K562 (cell line): ENCODE measurements around the gene MARS1. TPM values are rescaled to one million over a fixed set of nuclear protein-coding genes. Genes with fewer than 3 reads are reported as not detected.

Source experiments
- BHLHE40 ChIP-seq: IDR thresholded peaks from 2 replicates; pipeline ENCODE4 v1.6.1; 2011; ENCODE audit warnings: low read length, improper control_type of control experiment
- DPF2 ChIP-seq: fragments of 450-650 bp; IDR thresholded peaks from 2 replicates; pipeline ENCODE4 v1.6.1; 2016
- HMGN3 ChIP-seq: IDR thresholded peaks from 2 replicates; pipeline ENCODE4 v1.6.1; 2011; ENCODE audit warnings: borderline replicate concordance, low read depth, mild to moderate bottlenecking, mixed read lengths, low read length; ENCODE audit not compliant: insufficient read length; ENCODE audit errors: extremely low read depth
- MAFK ChIP-seq: IDR thresholded peaks from 2 replicates; pipeline ENCODE4 v1.6.1; 2011; ENCODE audit warnings: low read length, improper control_type of control experiment
- MTA1 ChIP-seq: fragments of 450-650 bp; IDR thresholded peaks from 2 replicates; pipeline ENCODE4 v1.6.1; 2017; ENCODE audit warnings: borderline replicate concordance
- POLR2A ChIP-seq: fragments of 450-650 bp; conservative IDR thresholded peaks from 2 replicates; pipeline ENCODE4 v1.6.1; 2016
- RFX7 ChIP-seq: fragments of 250-450 bp; sonication (Bioruptor Pico); IDR thresholded peaks from 2 replicates; pipeline ENCODE4 v1.5.1; 2021; ENCODE audit warnings: mild to moderate bottlenecking
- SIRT6 ChIP-seq: IDR thresholded peaks from one replicate; pipeline ENCODE4 v1.6.1; 2012; ENCODE audit warnings: low read depth, mild to moderate bottlenecking, control low read depth, inconsistent platforms, low read length, moderate library complexity
- SRSF1 ChIP-seq: fragments of 200-400 bp; formaldehyde crosslinking; IDR thresholded peaks from 2 replicates; pipeline ENCODE4 v1.6.1; 2017; ENCODE audit warnings: mild to moderate bottlenecking, low read depth, low read length, moderate library complexity
- TARDBP ChIP-seq: fragments of 450-650 bp; IDR thresholded peaks from 2 replicates; pipeline ENCODE4 v1.6.1; 2016
- ZFP1 ChIP-seq: fragments of 450-650 bp; formaldehyde crosslinking; IDR thresholded peaks from 2 replicates; pipeline ENCODE4 v1.4.0; 2020; ENCODE audit warnings: mild to moderate bottlenecking, mixed read lengths
- ZNF224 ChIP-seq: sonication (generic); formaldehyde crosslinking; IDR thresholded peaks from 2 replicates; pipeline ENCODE4 v1.8.0; 2022; ENCODE audit warnings: mild to moderate bottlenecking, missing genetic modification reagents
- ZNF57 ChIP-seq: fragments of 450-650 bp; formaldehyde crosslinking; IDR thresholded peaks from 2 replicates; pipeline ENCODE4 v1.4.0; 2020; ENCODE audit warnings: mild to moderate bottlenecking, moderate library complexity
- ZNF764 ChIP-seq: fragments of 250-450 bp; sonication (Bioruptor Pico); IDR thresholded peaks from 2 replicates; pipeline ENCODE4 v1.4.0; 2020; ENCODE audit warnings: low read depth, mild to moderate bottlenecking, moderate library complexity
- polyA plus RNA-seq, 8 experiments: library from polyadenylated mRNA; depleted of rRNA in 4 of 8; stranded (reverse) in 5 of 8; unstranded in 3 of 8; fragments of >200 nt; fragmentation: Nextera tagmentation in 2 of 8; fragmentation: Illumina TruSeq in 1 of 8; extraction: Ambion mirVana in 2 of 8; extraction: Trizol in 1 of 8; gene quantifications; 2 replicates each; pipeline versions ENCODE4 v1.2.1 to v1.2.3, GENCODE V29; 2011 to 2014; ENCODE audit warnings: inconsistent platforms in 1 of 8, missing spikeins in 1 of 8
- total RNA-seq, 7 experiments: library from RNA; depleted of rRNA in 6 of 7; stranded (reverse); fragments of >200 nt in 6 of 7; fragmentation: Illumina TruSeq in 2 of 7; extraction: Trizol in 2 of 7; gene quantifications; 2 replicates each; pipeline versions ENCODE4 v1.2.1 to v1.2.3, GENCODE V29; 2011 to 2021; ENCODE audit warnings: low replicate concordance in 1 of 7
- TF ChIP-seq, protein P1 (sequence below): fragments of 450-650 bp; formaldehyde crosslinking; conservative IDR thresholded peaks from 2 replicates; pipeline ENCODE4 v1.4.0; 2022; ENCODE audit warnings: mild to moderate bottlenecking, missing genetic modification characterization
- TF ChIP-seq, protein P2 (sequence below): sonication (generic); formaldehyde crosslinking; IDR thresholded peaks from 2 replicates; pipeline ENCODE4 v1.8.1; 2022; ENCODE audit warnings: missing genetic modification reagents
- TF ChIP-seq, protein P3 (sequence below), 2 experiments: IDR thresholded peaks in 1 of 2; conservative IDR thresholded peaks in 1 of 2; 2 replicates each; pipeline ENCODE4 v1.6.1; 2016; ENCODE audit warnings: low read depth in 2 of 2, mild to moderate bottlenecking in 1 of 2, missing compliant biosample characterization in 1 of 2, missing genetic modification characterization in 1 of 2, moderate library complexity in 1 of 2
- TF ChIP-seq, protein P4 (sequence below), 3 experiments: IDR thresholded peaks in 2 of 3; conservative IDR thresholded peaks in 1 of 3; 2 replicates each; pipeline ENCODE4 v1.5.1; 2011 to 2012; ENCODE audit warnings: low read length in 3 of 3, mild to moderate bottlenecking in 3 of 3, control low read depth in 2 of 3, improper control_type of control experiment in 1 of 3, inconsistent platforms in 1 of 3, low read depth in 1 of 3, mixed read lengths in 1 of 3, moderate library complexity in 1 of 3; ENCODE audit not compliant: insufficient read depth in 2 of 3
- TF ChIP-seq, protein P5 (sequence below): fragments of 450-650 bp; IDR thresholded peaks from one replicate; pipeline ENCODE4 v1.6.1; 2018; ENCODE audit warnings: mild to moderate bottlenecking, moderate library complexity; ENCODE audit not compliant: partially characterized antibody

The MARS1 gene
- total and polyA plus RNA-seq, 9 of the 15 experiments (the other 6 are each of a cell fraction or from before 2014, with no cell fraction given): 117 to 382 (median 220) TPM

DNA sequence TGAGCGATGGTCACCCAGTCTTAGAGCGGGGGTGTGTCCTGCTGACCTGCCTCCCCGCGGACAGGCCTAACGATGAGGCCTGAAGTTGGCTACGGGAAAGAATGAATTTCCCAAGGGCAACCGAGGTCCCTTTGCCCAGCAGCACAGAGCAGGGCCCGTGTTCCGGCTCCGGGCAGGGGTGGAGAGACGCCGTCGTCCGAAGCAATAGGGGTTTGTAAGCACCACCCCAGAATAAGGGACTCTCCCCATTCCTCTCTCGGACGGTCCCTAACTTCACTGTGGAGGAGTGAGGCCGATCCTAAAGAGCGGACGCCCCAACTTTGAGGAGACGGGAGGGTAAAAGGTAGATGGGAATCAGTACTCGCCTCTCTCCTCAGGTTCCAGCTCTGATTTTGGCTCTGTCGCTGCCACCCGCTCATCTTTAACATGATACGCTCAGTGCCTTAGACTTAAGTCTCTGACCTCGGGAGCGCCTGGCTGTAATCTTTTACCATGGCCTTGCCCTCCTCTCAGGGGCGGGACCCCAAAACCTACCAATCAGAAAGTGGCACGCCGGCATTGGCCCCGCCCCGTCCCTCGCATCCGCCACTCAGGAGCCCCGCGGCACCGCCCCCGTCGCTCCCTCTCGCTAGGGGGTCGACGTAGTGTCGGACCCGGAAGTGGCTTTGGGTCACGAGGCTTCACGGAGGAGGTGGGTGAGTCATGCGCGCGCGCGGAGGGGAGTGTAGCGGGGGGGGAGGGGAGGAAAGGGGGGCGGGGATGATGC lies 32.4 kb downstream of the MARS1 start, which contains the start of gene DDIT3 (continued):
- TF ChIP-seq, protein P1, sequence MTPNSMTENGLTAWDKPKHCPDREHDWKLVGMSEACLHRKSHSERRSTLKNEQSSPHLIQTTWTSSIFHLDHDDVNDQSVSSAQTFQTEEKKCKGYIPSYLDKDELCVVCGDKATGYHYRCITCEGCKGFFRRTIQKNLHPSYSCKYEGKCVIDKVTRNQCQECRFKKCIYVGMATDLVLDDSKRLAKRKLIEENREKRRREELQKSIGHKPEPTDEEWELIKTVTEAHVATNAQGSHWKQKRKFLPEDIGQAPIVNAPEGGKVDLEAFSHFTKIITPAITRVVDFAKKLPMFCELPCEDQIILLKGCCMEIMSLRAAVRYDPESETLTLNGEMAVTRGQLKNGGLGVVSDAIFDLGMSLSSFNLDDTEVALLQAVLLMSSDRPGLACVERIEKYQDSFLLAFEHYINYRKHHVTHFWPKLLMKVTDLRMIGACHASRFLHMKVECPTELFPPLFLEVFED: peak; percentile 32; the same call in 1 of the 2 replicates
- 0 out of 2 replicates have a peak, but pooled peaks have one; percentile 37 for TF ChIP-seq DPF2
- TF ChIP-seq, protein P2, sequence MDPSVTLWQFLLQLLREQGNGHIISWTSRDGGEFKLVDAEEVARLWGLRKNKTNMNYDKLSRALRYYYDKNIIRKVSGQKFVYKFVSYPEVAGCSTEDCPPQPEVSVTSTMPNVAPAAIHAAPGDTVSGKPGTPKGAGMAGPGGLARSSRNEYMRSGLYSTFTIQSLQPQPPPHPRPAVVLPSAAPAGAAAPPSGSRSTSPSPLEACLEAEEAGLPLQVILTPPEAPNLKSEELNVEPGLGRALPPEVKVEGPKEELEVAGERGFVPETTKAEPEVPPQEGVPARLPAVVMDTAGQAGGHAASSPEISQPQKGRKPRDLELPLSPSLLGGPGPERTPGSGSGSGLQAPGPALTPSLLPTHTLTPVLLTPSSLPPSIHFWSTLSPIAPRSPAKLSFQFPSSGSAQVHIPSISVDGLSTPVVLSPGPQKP (CRISPR knock-in tag): no peak
- peak; percentile 95 for TF ChIP-seq HMGN3
- peak; percentile 39 for TF ChIP-seq SIRT6
- no peak for TF ChIP-seq TARDBP
- no peak for TF ChIP-seq ZFP1 (CRISPR knock-in tag)
- TF ChIP-seq, protein P3, sequence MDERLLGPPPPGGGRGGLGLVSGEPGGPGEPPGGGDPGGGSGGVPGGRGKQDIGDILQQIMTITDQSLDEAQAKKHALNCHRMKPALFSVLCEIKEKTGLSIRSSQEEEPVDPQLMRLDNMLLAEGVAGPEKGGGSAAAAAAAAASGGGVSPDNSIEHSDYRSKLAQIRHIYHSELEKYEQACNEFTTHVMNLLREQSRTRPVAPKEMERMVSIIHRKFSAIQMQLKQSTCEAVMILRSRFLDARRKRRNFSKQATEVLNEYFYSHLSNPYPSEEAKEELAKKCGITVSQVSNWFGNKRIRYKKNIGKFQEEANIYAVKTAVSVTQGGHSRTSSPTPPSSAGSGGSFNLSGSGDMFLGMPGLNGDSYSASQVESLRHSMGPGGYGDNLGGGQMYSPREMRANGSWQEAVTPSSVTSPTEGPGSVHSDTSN (CRISPR knock-in tag; IDR thresholded peaks at IDR 0.05; ENCODE audit: low read depth): peak; percentile 35; the same call in 1 of the 2 replicates
- TF ChIP-seq, protein P3 (tag; conservative IDR thresholded peaks at IDR 0.05; ENCODE audit: low read depth): peak; percentile 42
- 0 out of 2 replicates have a peak, but pooled peaks have one; percentile 40 for TF ChIP-seq RFX7 (CRISPR knock-in tag)
- TF ChIP-seq ZNF764: no peak; the same call in none of the 2 replicates
- peak; percentile 1; the same call in 1 of the 2 replicates for TF ChIP-seq MAFK
- no peak for TF ChIP-seq MTA1
- TF ChIP-seq ZNF57 (CRISPR knock-in tag): no peak
- TF ChIP-seq, protein P4, sequence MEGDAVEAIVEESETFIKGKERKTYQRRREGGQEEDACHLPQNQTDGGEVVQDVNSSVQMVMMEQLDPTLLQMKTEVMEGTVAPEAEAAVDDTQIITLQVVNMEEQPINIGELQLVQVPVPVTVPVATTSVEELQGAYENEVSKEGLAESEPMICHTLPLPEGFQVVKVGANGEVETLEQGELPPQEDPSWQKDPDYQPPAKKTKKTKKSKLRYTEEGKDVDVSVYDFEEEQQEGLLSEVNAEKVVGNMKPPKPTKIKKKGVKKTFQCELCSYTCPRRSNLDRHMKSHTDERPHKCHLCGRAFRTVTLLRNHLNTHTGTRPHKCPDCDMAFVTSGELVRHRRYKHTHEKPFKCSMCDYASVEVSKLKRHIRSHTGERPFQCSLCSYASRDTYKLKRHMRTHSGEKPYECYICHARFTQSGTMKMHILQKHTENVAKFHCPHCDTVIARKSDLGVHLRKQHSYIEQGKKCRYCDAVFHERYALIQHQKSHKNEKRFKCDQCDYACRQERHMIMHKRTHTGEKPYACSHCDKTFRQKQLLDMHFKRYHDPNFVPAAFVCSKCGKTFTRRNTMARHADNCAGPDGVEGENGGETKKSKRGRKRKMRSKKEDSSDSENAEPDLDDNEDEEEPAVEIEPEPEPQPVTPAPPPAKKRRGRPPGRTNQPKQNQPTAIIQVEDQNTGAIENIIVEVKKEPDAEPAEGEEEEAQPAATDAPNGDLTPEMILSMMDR (IDR thresholded peaks at IDR 0.05 in 2 of 3, conservative IDR thresholded peaks at IDR 0.05 in 1 of 3; ENCODE audit: insufficient read depth in 2 of 3, low read depth in 1 of 3, low read length in 3 of 3): 0 out of 6 replicates have a peak, but pooled peaks of 1 of the 3 experiments have one; percentile 1
- TF ChIP-seq, protein P5, sequence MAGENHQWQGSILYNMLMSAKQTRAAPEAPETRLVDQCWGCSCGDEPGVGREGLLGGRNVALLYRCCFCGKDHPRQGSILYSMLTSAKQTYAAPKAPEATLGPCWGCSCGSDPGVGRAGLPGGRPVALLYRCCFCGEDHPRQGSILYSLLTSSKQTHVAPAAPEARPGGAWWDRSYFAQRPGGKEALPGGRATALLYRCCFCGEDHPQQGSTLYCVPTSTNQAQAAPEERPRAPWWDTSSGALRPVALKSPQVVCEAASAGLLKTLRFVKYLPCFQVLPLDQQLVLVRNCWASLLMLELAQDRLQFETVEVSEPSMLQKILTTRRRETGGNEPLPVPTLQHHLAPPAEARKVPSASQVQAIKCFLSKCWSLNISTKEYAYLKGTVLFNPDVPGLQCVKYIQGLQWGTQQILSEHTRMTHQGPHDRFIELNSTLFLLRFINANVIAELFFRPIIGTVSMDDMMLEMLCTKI: no peak
- TF ChIP-seq SRSF1: no peak
- no peak for TF ChIP-seq ZNF224 (CRISPR knock-in tag)
- peak; percentile 100 for TF ChIP-seq POLR2A
- TF ChIP-seq BHLHE40: peak; percentile 86
